IMR-90 (cell line): ENCODE measurements around the gene FPR2.

Experiments
- BHLHE40 ChIP-seq: fragments of 150-350 bp; IDR thresholded peaks from 2 replicates; pipeline ENCODE4 v1.6.1; 2016; ENCODE audit warnings: mild to moderate bottlenecking, low read depth, low read length
- CTCF ChIP-seq: conservative IDR thresholded peaks from 2 replicates; pipeline ENCODE4 v1.5.1; 2012; ENCODE audit warnings: mild to moderate bottlenecking, low read depth, low read length, improper control_type of control experiment
- POLR2A ChIP-seq: IDR thresholded peaks from 2 replicates; pipeline ENCODE4 v1.6.1; 2012; ENCODE audit warnings: mild to moderate bottlenecking, low read depth, low read length
- USF2 ChIP-seq: fragments of 150-350 bp; IDR thresholded peaks from 2 replicates; pipeline ENCODE4 v1.6.1; 2017; ENCODE audit warnings: mild to moderate bottlenecking, antibody characterized with exemption, low read length, low read depth

GRCh38 chr19:51722492-51722891, 38.5 kb upstream of the FPR2 start:
- TF ChIP-seq CTCF (no peak), USF2 (no peak), POLR2A (no peak), BHLHE40 (no peak)
